Measurements from ENCODE around the gene SMCR8. TPM values are rescaled to one million over a fixed set of nuclear protein-coding genes. Genes with fewer than 3 reads are reported as not detected.
A peak's percentile ranks its signal among the peaks of the same experiment; 100 is the strongest.
"Not testable (repeated sequence)": the region's sequence is repeated elsewhere in the genome, so short reads cannot be mapped to it uniquely, and the experiment has no call there.

The SMCR8 gene
- total RNA-seq, 6 experiments from 2014 or later = 13.9 to 16.9 (median 15.5) TPM

DNA sequence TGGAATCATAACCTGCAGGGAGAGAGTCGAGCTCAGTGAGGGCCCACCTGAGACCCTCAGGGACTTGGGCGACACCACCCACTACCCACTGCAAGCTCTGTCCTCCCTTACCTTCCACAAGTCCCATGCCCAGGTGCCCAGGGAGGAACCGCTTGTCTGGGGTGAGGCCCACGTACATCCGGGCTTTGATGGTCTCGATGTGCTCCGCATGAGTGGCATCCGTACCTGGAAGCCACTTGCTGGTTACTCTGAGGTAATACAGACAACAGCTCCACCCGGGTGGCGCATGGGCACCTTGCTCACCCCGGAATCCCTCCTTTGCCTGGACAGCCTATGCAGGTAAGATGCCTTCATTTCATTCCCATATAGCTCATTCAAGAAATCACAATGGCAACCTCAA lies 29.8 kb upstream of the SMCR8 start:
- no peak overlapping the region for H3K27ac Mint-ChIP-seq
- no peaks in the 10 kb centered on the region for H3K4me1 Mint-ChIP-seq (ENCODE audit: low read depth)
- H3K36me3 Mint-ChIP-seq (ENCODE audit: low read depth) = peaks cover 30% of the 10 kb centered on the region
- no peak for DNase-seq
- no peaks in the 10 kb centered on the region; the same call in 1 of the 2 replicates for H3K27me3 Mint-ChIP-seq (ENCODE audit: insufficient read depth)
- H3K9me3 Mint-ChIP-seq = no peaks in the 10 kb centered on the region
- TF ChIP-seq, protein P1, sequence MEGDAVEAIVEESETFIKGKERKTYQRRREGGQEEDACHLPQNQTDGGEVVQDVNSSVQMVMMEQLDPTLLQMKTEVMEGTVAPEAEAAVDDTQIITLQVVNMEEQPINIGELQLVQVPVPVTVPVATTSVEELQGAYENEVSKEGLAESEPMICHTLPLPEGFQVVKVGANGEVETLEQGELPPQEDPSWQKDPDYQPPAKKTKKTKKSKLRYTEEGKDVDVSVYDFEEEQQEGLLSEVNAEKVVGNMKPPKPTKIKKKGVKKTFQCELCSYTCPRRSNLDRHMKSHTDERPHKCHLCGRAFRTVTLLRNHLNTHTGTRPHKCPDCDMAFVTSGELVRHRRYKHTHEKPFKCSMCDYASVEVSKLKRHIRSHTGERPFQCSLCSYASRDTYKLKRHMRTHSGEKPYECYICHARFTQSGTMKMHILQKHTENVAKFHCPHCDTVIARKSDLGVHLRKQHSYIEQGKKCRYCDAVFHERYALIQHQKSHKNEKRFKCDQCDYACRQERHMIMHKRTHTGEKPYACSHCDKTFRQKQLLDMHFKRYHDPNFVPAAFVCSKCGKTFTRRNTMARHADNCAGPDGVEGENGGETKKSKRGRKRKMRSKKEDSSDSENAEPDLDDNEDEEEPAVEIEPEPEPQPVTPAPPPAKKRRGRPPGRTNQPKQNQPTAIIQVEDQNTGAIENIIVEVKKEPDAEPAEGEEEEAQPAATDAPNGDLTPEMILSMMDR (IDR thresholded peaks at IDR 0.05) = no peak
- no peak overlapping the region for H3K4me3 Mint-ChIP-seq

DNA sequence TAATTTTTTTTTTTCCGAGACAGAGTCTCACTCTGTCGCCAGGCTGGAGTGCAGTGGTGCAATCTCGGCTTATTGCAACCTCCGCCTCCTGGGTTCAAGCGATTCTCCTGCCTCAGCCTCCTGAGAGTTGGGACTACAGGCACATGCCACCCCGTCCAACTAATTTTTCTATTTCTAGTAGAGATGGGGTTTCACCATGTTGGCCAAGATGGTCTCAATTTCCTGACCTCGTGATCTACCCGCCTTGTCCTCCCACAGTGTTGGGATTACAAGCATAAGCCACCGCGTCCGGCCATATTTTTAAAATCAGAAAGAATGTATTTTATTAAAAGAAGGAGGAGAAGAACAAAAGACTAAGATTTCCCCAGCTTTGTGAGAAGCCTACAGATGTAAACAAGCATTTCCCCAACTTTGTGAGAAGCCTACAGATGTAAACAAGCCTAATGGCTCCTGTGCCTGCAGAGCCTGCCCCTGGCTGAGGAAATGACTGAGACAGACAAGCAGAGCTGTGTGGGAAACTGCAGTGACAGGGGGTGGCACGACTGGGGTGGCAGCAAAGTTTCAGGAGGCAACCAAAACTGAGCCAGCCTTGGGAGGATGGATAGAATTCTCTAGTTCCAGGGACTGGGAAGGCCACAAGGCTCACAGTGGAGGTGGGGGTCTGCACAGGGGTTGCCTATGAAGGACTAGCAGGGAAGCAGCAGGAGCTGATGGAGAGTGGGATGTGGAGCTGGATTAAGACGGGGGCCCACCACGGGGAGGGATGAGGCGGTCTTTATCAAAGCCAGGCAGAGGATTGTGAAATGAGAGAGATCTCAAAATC lies 23.2 kb upstream of the SMCR8 start:
- H3K27ac Mint-ChIP-seq = peak overlapping the region; percentile 6; the same call in 1 of the 2 replicates
- H3K36me3 Mint-ChIP-seq (ENCODE audit: low read depth) = peaks cover 42% of the 10 kb centered on the region
- no peak overlapping the region for H3K4me3 Mint-ChIP-seq
- no peak for DNase-seq
- no peaks in the 10 kb centered on the region for H3K4me1 Mint-ChIP-seq (ENCODE audit: low read depth)
- H3K27me3 Mint-ChIP-seq (ENCODE audit: insufficient read depth) = no peaks in the 10 kb centered on the region; the same call in 1 of the 2 replicates
- TF ChIP-seq, protein P1 (IDR thresholded peaks at IDR 0.05) = no peak
- no peaks in the 10 kb centered on the region for H3K9me3 Mint-ChIP-seq

DNA sequence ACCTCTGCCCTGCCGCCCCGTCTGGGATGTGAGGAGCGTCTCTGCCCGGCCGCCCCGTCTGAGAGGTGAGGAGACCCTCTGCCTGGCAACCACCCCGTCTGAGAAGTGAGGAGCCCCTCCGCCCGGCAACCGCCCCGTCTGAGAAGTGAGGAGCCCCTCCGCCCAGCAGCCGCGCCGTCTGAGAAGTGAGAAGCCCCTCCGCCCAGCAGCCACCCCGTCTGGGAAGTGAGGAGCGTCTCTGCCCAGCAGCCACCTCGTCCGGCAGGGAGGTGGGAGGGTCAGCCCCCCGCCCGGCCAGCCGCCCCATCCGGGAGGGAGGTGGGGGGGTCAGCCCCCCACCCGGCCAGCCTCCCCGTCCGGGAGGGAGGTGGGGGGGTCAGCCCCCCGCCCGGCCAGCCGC lies 17.0 kb upstream of the SMCR8 start:
- DNase-seq; H3K27me3 Mint-ChIP-seq (ENCODE audit: insufficient read depth); H3K4me1 Mint-ChIP-seq (ENCODE audit: low read depth); H3K4me3 Mint-ChIP-seq; H3K9me3 Mint-ChIP-seq; H3K27ac Mint-ChIP-seq: not testable (repeated sequence)
- peaks cover 24% of the 10 kb centered on the region; the same call in 1 of the 2 replicates for H3K36me3 Mint-ChIP-seq (ENCODE audit: low read depth)

DNA sequence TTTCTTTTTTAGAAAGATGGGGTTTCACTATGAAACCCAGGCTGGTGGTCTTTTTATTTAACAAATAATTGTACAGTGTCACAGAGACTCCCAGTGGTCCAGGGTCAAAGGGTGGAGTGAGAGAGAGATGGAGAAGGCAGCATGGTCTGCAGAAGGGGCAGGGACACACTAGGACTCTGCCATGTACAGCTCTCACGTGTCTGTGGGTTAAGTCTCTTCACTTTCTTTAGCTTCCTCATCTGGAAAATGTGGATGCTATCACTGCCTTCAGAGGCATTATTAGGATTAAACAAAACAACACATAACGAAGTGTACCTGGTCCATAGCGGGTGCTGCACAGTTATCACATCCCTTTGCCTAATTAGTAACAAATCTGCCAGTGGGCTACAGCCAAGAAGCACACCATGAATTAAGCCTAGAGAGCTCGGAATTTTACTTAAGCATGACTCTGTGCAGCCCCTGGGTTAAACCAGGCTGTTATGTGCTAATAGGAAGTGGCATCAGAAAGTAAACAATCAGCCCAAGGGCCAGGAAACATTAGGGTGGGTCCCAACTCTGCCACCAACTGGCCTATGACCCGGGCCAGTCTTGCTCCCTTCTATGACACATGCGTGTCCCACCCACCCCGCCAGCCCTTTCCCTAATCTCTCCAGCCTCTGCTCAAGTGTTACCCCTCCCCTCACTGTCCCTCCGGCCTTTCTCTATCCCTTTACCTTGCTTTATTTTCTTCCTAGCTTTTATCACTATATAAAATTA lies 14.2 kb upstream of the SMCR8 start:
- DNase-seq = no peak

DNA sequence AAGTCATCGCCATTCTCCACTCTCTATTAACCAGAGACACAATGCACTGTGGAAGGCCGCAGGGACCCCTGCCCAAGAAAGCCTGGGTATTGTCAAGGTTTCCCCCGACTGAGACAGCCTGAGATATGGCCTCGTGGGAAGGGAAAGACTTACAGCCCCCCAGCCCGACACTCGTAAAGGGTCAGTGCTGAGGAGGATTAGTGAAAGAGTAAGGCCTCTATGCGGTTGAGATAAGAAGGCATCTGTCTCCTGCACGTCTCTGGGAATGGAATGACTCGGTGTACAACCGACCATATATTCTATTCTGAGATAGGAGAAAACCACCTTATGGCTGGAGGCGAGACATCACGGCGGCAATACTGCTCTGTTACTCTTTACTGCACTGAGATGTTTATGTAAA lies 11.9 kb upstream of the SMCR8 start:
- not testable (repeated sequence) for DNase-seq; H3K9me3 Mint-ChIP-seq; H3K4me1 Mint-ChIP-seq (ENCODE audit: low read depth); H3K27ac Mint-ChIP-seq; H3K4me3 Mint-ChIP-seq; H3K27me3 Mint-ChIP-seq (ENCODE audit: insufficient read depth)
- H3K36me3 Mint-ChIP-seq (ENCODE audit: low read depth) = peaks cover 22% of the 10 kb centered on the region; the same call in 1 of the 2 replicates

More for the DNA sequence above, 14.2 kb upstream of the SMCR8 start:
- Mint-ChIP-seq H3K36me3 (ENCODE audit: low read depth) (peaks cover 20% of the 10 kb centered on the region; the same call in 1 of the 2 replicates), H3K4me3 (no peak overlapping the region), H3K27ac (no peak overlapping the region), H3K4me1 (ENCODE audit: low read depth) (no peaks in the 10 kb centered on the region), H3K27me3 (ENCODE audit: insufficient read depth) (no peaks in the 10 kb centered on the region), H3K9me3 (no peaks in the 10 kb centered on the region)
- TF ChIP-seq, protein P1 (IDR thresholded peaks at IDR 0.05) = no peak

DNA sequence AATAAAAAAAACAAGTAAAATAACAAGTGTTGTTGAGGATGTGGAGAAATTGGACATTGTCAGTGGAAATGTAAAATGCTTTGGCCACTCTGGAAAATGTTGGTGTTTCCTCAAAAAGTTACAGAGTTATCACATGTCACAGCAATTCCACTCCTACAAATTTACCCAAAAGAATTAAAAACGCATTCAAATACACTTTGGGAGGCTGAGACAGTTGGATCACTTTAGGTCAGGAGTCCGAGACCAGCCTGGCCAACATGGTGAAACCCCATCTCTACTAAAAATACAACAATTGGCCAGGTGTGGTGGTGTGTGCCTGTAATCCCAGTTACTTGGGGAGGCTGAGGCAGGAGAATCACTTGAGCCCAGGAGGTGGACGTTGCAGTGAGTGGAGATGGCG lies 5.9 kb upstream of the SMCR8 start:
- TF ChIP-seq, protein P1 (IDR thresholded peaks at IDR 0.05) = no peak
- no peak for DNase-seq
- peaks cover 25% of the 10 kb centered on the region for H3K4me1 Mint-ChIP-seq (ENCODE audit: low read depth)
- no peak overlapping the region for H3K4me3 Mint-ChIP-seq
- peaks cover 26% of the 10 kb centered on the region; the same call in 1 of the 2 replicates for H3K36me3 Mint-ChIP-seq (ENCODE audit: low read depth)
- no peak overlapping the region for H3K27ac Mint-ChIP-seq
- peaks cover 3% of the 10 kb centered on the region; the same call in 1 of the 2 replicates for H3K27me3 Mint-ChIP-seq (ENCODE audit: insufficient read depth)
- no peaks in the 10 kb centered on the region for H3K9me3 Mint-ChIP-seq
